Large intestine (tissue), 3 donors: ENCODE results near the gene EXOC5. TPM values are rescaled to one million over a fixed set of nuclear protein-coding genes. Genes with fewer than 3 reads are reported as not detected.
A peak's percentile ranks its signal among the peaks of the same experiment; 100 is the strongest.
"Not testable (repeated sequence)": the region's sequence is repeated elsewhere in the genome, so short reads cannot be mapped to it uniquely, and the experiment has no call there.

Experiments used
- DNase-seq, 2 donors: peaks; one replicate each; pipeline versions ENCODE4 v3.0.0 to v3.0.0-alpha.2; 2013
- H3K27ac ChIP-seq: one replicate; pipeline ENCODE4 v1.5.1; 2013; ENCODE audit warnings: low read length
- H3K27me3 ChIP-seq: 2 replicates; pipeline ENCODE4 v1.6.1; 2013; ENCODE audit warnings: low read length; ENCODE audit not compliant: control insufficient read depth, insufficient read depth
- H3K36me3 ChIP-seq: 2 replicates; pipeline ENCODE4 v1.6.1; 2013; ENCODE audit warnings: low read length; ENCODE audit not compliant: control insufficient read depth, insufficient read depth
- H3K4me1 ChIP-seq: one replicate; pipeline ENCODE4 v1.6.1; 2013; ENCODE audit warnings: low read length; ENCODE audit not compliant: control insufficient read depth, insufficient read depth
- H3K4me3 ChIP-seq: one replicate; pipeline ENCODE4 v1.5.1; 2013; ENCODE audit warnings: low read length
- H3K9me3 ChIP-seq: one replicate; pipeline ENCODE4 v1.6.1; 2013; ENCODE audit warnings: mild to moderate bottlenecking, low read depth, low read length, moderate library complexity; ENCODE audit not compliant: control insufficient read depth
- WGBS: methylation state at CpG from one replicate; pipeline ENCODE4 v1.1.5; 2013; ENCODE audit warnings: low lambda C conversion rate; ENCODE audit not compliant: insufficient coverage; 5-methylcytosine and 5-hydroxymethylcytosine counted together
- polyA plus RNA-seq: library from polyadenylated mRNA; unstranded; fragments of 120-200 nt; gene quantifications from one replicate; pipeline ENCODE4 v1.2.1, GENCODE V29; 2013

The EXOC5 gene
- polyA plus RNA-seq, 1 donor, result 63.8 TPM

DNA sequence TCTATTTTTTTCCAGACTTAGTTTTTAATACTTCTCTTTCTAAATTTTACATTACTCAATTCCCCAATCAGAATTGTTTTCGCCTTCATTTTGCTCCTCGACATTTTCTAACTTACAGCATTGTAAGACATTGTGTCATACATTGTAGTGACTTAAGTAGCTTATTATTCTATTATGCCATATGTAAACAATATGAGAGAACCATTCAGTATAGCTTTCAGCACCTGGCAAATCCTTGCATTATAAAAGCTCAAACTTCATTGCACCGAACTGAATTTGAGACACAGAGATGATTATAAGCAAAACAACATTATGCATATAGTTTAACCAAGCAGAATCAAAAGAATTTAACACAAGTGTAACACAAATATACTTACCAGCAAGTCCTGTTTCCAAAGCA, 46.8 kb downstream of the EXOC5 start:
- no peak overlapping the region for H3K27ac ChIP-seq
- peaks cover 24% of the 10 kb centered on the region for H3K36me3 ChIP-seq
- H3K4me1 ChIP-seq, result no peaks in the 10 kb centered on the region
- no peaks in the 10 kb centered on the region for H3K9me3 ChIP-seq
- no peaks in the 10 kb centered on the region for H3K27me3 ChIP-seq
- WGBS, result 100% methylated on average over 2 of the region's 3 CpGs
- H3K4me3 ChIP-seq, result no peak overlapping the region
- no peak for DNase-seq

DNA sequence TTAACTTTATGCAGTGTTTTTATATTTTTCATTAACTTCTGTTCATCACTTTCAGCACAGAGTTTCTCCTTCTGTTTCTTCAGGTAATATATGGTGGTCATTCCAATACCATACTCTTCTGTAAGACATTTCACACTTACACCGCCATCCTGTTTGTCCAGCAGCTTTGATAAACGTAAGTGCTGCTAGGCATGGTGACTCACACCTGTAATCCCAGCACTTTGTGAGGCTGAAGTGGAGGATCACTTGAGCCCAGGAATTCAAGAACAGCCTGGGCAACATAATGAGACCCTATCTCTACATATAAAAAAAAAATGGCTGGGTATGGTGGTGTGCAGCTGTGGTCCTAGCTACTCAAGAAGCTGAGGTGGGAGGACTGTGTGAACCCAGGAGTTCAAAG, 55.8 kb downstream of the EXOC5 start:
- Histone ChIP-seq H3K27me3 (no peaks in the 10 kb centered on the region), H3K4me3 (no peak overlapping the region), H3K36me3 (peaks cover 54% of the 10 kb centered on the region), H3K4me1 (no peaks in the 10 kb centered on the region), H3K9me3 (no peaks in the 10 kb centered on the region), H3K27ac (no peak overlapping the region)
- WGBS, result no CpG with 5 or more reads among the region's 2 CpGs
- DNase-seq, result no peak

DNA sequence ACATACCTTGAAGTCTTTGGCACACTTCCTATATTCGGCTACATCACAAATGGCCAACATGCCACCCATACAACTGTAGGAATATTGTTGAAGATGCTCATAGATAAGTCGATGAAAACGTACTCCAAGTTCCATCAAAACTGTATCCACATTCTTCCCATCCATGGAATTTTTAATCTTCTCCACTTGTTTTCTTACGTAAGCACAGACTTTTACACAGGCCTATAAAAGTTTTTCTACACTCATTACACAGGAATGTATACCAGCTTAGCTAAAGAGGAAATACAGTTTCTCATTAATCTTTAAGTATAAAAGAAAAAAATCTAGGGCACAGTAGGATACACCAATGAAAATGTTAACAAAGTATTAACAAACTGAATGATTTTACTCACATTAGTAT, 59.1 kb downstream of the EXOC5 start:
- Histone ChIP-seq H3K4me3 (no peak overlapping the region), H3K27me3 (no peaks in the 10 kb centered on the region), H3K27ac (no peak overlapping the region), H3K36me3 (peaks cover 42% of the 10 kb centered on the region), H3K4me1 (no peaks in the 10 kb centered on the region), H3K9me3 (no peaks in the 10 kb centered on the region)
- 83% methylated on average over 1 of the region's 4 CpGs for WGBS
- DNase-seq, result no peak

DNA sequence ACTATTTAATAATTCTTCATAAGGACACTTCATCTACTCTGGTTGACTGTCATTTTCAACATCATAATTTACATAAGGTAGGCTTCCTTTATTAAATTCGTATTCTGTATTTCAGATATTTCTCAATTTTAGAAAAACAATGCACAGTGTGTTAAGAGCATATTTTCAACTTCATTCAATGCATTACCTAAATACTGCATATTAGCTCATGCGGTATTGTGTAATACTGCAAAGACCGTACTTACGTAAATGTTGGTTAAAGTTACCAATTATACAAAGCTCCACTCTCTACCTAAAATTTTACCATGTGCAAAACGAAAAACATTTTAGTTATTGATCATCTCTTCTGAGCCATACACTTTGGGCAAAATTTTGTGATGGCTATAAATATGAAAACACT, 62.8 kb downstream of the EXOC5 start:
- Histone ChIP-seq H3K4me1 (no peaks in the 10 kb centered on the region), H3K27ac (no peak overlapping the region), H3K36me3 (peaks cover 9% of the 10 kb centered on the region), H3K9me3 (no peaks in the 10 kb centered on the region), H3K4me3 (no peak overlapping the region), H3K27me3 (no peaks in the 10 kb centered on the region)
- 100% methylated on average over 2 of the region's 5 CpGs for WGBS
- no peak for DNase-seq

DNA sequence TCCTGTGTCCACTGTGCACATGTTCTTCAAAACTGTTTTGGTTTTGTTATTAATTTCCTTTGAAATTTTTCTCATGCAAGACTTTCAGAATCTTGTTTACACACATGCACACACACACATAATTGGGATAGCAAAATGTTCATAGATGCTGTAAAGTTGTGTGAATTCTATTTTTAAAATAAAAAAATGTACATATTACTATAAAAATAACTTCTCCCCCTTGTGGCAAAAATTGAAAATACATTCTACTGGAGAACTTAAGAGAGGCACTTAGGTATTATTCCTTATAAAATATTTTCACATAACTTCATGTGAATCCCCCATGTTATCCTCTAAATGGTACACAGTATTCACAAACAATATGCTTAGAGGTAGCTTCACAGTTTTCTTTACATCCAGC, 66.0 kb downstream of the EXOC5 start:
- H3K27me3 ChIP-seq, H3K4me3 ChIP-seq, DNase-seq, H3K27ac ChIP-seq, H3K9me3 ChIP-seq, H3K4me1 ChIP-seq, H3K36me3 ChIP-seq: not testable (repeated sequence)

DNA sequence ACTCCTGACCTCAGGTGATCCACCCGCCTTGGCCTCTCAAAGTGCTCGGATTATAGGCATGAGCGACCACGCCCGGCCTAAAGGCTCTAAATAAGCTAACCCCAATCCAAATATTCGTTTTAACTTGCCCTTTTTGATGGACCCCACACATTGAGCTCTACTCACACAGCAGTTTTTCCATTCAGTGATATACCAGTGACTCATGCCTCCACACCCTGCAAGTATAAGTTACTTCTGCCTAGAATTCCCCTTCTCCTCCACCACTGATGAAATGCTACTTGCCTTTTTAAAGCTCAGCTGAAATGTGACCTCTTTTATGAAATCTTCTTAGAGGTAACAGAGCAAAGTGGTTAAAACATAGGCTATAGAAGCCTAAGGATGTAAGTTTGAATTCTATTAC, 68.8 kb downstream of the EXOC5 start:
- Histone ChIP-seq H3K27me3 (no peaks in the 10 kb centered on the region), H3K36me3 (no peaks in the 10 kb centered on the region), H3K27ac (no peak overlapping the region), H3K4me1 (no peaks in the 10 kb centered on the region), H3K4me3 (no peak overlapping the region), H3K9me3 (no peaks in the 10 kb centered on the region)
- 83% methylated on average over 4 of the region's 6 CpGs for WGBS
- no peak for DNase-seq

DNA sequence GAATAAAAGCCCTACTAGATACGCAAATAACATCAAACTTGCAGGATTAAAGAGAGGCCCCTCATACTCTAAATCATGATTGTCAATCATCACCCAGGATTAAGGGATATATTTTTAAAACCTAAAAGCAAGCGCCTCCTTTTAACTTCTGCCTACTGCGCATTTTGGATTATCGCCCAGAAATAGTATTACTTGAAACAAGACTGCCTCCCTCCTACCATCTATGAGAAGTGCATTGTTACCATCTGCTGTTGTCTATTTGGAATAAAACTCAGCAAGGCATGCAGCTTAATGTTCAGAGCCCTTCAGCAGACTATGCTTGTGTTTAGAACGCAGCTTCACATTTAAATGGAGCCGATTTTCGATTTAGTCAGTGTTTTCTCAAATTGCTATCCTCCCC, 79.6 kb downstream of the EXOC5 start:
- Histone ChIP-seq H3K27me3 (peaks cover 22% of the 10 kb centered on the region), H3K4me3 (no peak overlapping the region), H3K9me3 (no peaks in the 10 kb centered on the region), H3K36me3 (no peaks in the 10 kb centered on the region), H3K27ac (no peak overlapping the region), H3K4me1 (no peaks in the 10 kb centered on the region)
- WGBS, result 72% methylated on average over 2 of the region's 7 CpGs
- no peak for DNase-seq

DNA sequence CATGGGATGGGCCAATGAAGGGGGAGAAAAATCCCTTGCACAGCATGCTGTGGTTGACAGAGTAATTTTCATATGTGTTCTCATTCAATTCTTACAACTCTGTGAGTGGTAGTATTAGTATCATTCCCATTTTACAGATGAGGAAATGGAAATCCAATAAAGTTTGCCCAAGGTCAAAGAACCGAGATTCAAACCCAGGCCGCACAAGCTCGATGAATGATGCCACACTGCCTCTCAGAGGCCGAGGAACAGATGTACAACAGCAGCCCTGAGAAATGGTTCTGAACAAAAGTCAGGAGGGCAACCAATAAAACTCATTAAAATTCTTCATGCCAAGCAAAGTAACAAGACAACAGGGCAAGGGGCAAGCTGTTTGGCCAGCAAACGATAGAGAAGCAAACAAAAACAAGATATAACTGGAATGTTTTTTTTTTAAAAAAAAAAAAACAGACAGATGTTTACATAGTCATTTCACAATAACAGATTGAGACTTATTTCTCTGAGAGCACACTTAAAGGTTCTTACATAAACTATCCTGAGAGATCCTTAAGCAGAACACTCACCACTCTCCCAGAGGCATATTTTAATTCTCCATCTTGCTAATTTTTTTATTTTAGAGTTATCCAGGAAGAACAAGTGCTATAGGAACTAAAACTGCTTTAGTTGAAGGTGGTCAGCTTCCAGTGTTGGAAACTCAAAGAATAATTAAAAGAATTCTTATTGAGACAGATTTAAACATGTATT, 85.8 kb downstream of the EXOC5 start:
- Histone ChIP-seq H3K4me1 (no peaks in the 10 kb centered on the region), H3K36me3 (no peaks in the 10 kb centered on the region), H3K4me3 (no peak overlapping the region), H3K27ac (no peak overlapping the region), H3K27me3 (peaks cover 22% of the 10 kb centered on the region), H3K9me3 (no peaks in the 10 kb centered on the region)
- 20% methylated on average over 1 of the region's 5 CpGs for WGBS
- peak in 1 of 2 donors; percentile 13 for DNase-seq

DNA sequence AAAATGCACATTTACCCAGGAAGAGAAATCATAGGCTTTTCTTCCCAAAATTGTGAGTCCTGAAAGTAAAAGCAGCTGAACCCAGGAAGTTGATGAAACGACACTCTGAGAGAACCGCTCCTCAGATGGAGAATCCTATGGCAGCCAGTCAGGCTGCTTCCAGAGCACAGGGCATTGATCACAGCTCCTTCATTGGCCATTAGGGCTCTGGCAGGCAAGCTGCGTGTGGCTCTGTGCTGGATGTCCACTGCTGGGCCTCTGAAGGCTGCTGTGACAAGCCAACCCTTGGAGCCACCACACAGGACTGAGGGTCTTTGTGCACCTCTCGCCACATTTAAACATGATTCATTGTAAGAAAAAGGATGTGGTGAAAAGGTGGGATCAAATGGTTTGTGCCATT, 89.4 kb downstream of the EXOC5 start:
- no peak overlapping the region for H3K4me3 ChIP-seq
- WGBS, result no CpG with 5 or more reads among the region's 4 CpGs
- H3K9me3 ChIP-seq, result no peaks in the 10 kb centered on the region
- DNase-seq, result no peak
- H3K27ac ChIP-seq, result no peak overlapping the region
- H3K27me3 ChIP-seq, result peaks cover 11% of the 10 kb centered on the region
- no peaks in the 10 kb centered on the region for H3K4me1 ChIP-seq
- H3K36me3 ChIP-seq, result no peaks in the 10 kb centered on the region

DNA sequence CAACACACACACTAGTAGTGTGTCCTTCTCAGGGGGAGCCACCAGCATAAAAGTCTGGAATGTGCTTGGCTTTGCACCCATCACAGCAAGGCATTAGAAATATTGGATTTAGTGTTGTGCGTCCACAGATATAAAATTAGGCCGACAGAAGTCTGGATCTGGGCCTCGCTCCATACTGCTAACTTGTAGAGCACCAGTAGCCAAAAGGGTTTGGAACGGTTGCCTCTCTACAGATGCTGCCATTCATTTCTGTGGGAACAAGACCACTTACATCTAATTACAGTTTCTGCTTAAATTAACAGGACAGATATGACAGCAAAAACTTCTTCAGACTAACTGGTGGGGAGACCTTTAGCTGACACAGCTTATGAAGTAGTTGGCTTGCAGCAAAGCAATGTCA, 94.2 kb downstream of the EXOC5 start:
- no peaks in the 10 kb centered on the region for H3K9me3 ChIP-seq
- WGBS, result no CpG with 5 or more reads among the region's 4 CpGs

DNA sequence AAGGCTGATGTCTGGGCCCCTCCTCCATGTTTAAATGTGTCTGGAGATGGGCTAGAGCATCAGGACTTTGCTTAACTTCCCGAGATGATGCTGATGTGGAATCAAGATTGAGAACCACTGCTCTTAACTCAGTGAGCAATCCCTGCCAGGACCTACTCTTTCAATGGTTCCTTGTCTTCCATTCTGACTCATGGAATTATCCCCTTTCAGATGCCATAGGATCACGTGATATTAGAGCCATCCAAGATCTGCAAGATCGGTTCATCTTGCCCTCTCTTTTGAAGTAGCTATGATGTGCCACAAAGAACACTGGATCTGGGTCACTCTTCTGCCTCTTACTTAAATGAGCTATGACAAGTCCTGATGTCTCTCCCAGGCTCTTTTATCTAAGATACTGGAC, 96.8 kb downstream of the EXOC5 start:
- Histone ChIP-seq H3K36me3 (no peaks in the 10 kb centered on the region), H3K9me3 (no peaks in the 10 kb centered on the region), H3K4me3 (no peak overlapping the region), H3K27me3 (peaks cover 2% of the 10 kb centered on the region), H3K27ac (no peak overlapping the region), H3K4me1 (no peaks in the 10 kb centered on the region)
- WGBS, result no CpG with 5 or more reads among the region's 3 CpGs
- no peak for DNase-seq

More for the DNA sequence above, 94.2 kb downstream of the EXOC5 start:
- Histone ChIP-seq H3K36me3 (no peaks in the 10 kb centered on the region), H3K27me3 (peaks cover 6% of the 10 kb centered on the region), H3K4me3 (no peak overlapping the region), H3K27ac (no peak overlapping the region), H3K4me1 (no peaks in the 10 kb centered on the region)
- DNase-seq, result no peak
